Measurements from ENCODE around the gene TOLLIP.
A peak's percentile ranks its signal among the peaks of the same experiment; 100 is the strongest.

Gene TOLLIP

GRCh38 chr11:1295591-1295990 is 13.8 kb downstream of the TOLLIP start:
- ATAC-seq (replicated peaks) (no peak), DNase-seq (no peak)
- H3K27ac Mint-ChIP-seq, result no peak overlapping the region
- H3K4me3 Mint-ChIP-seq, result no peak overlapping the region
- peaks cover 24% of the 10 kb centered on the region for H3K36me3 Mint-ChIP-seq (ENCODE audit: insufficient read depth)
- no peaks in the 10 kb centered on the region for H3K9me3 Mint-ChIP-seq
- no peaks in the 10 kb centered on the region for H3K27me3 Mint-ChIP-seq
- H3K4me1 Mint-ChIP-seq (ENCODE audit: low read depth in 2 of 2), result peaks cover 12 to 23% of the 10 kb centered on the region in 2 donors

DNA sequence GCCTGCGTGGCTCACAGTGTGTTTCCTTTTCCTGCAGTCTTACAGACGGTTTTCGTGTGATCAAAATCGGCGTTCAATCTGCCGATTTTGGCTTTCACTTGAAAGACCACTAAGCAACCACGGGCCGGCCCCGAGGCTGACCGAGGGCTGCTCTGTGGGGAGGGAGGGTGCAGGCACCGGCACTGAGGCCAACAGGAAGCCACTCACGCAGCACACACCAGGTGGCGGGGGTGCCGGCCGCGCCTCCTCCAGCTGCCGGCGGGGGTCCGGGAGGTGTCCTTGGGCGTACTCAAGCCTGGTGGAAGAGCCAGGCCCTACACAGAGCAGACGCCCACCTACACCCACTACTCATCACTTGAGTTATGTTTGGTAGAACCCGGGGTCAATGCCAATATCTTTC is 14.3 kb downstream of the TOLLIP start:
- DNase-seq (no peak), ATAC-seq (replicated peaks) (no peak)
- peaks cover 24% of the 10 kb centered on the region for H3K36me3 Mint-ChIP-seq (ENCODE audit: insufficient read depth)
- H3K4me1 Mint-ChIP-seq (ENCODE audit: low read depth in 2 of 2), result peaks cover 12 to 19% of the 10 kb centered on the region in 2 donors
- no peaks in the 10 kb centered on the region for H3K27me3 Mint-ChIP-seq
- H3K9me3 Mint-ChIP-seq, result no peaks in the 10 kb centered on the region
- no peak overlapping the region for H3K27ac Mint-ChIP-seq
- no peak overlapping the region for H3K4me3 Mint-ChIP-seq

GRCh38 chr11:1293619-1294015 is 15.8 kb downstream of the TOLLIP start:
- ATAC-seq (replicated peaks) (no peak), DNase-seq (no peak)
- no peak overlapping the region for H3K4me3 Mint-ChIP-seq
- no peaks in the 10 kb centered on the region for H3K9me3 Mint-ChIP-seq
- H3K36me3 Mint-ChIP-seq (ENCODE audit: insufficient read depth), result peaks cover 33% of the 10 kb centered on the region
- peaks cover 8% of the 10 kb centered on the region in 2 donors for H3K4me1 Mint-ChIP-seq (ENCODE audit: low read depth in 2 of 2)
- no peaks in the 10 kb centered on the region for H3K27me3 Mint-ChIP-seq
- peak overlapping the region in 1 of 2 donors; percentile 13 for H3K27ac Mint-ChIP-seq

DNA sequence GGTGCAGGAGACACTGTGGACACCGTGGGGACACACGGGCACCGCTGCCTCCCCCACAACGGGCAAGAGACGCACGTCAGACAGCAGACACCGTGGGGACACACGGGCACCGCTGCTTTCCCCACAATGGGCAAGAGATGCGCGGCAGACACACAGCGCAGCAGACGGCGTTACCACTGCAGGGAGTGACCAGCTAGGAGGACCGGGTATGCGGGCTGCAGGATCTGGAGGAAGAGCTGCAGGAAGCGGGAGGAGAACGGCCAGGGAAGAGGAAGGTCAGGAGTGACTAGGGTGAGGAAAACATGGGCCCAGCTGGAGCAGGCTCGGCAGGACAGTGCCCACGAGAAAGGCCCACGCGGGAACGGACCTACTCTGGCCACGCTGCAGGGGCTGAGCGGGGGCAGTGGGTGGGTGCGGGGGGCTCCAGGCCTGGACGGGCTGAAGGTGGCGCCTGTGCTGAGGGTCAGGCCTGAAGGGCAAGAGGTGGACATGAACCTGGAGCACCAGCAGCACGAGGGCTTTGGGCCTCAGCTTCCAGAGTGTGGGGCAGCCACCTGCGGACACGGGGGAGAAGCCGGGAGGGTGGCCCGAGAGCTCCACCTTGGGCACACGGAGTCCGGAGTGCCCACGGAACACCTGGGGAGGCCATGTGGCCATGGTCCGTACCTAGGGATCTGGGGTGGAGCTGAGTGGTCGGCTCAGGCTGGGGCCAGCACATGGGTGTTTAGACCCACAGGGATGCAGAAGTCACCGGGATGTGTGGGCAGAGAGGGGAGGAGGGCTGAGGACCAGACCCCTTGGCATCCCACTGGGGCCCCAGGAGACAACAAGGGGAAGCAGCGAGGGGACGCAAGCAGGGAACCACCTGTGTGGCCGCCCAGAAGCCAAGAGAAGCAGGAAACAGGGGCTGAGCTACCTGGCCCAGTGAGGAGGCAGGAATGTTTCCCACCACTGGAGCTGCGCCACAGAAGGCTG is 16.5 kb downstream of the TOLLIP start:
- no peak for DNase-seq
- no peak for ATAC-seq (replicated peaks)
- H3K27me3 Mint-ChIP-seq, result no peaks in the 10 kb centered on the region
- H3K27ac Mint-ChIP-seq, result peak overlapping the region in 1 of 2 donors; percentile 69
- H3K4me1 Mint-ChIP-seq (ENCODE audit: low read depth in 2 of 2), result peaks cover 6 to 8% of the 10 kb centered on the region in 2 donors
- no peak overlapping the region for H3K4me3 Mint-ChIP-seq
- peaks cover 37% of the 10 kb centered on the region for H3K36me3 Mint-ChIP-seq (ENCODE audit: insufficient read depth)
- H3K9me3 Mint-ChIP-seq, result no peaks in the 10 kb centered on the region

- H3K27ac Mint-ChIP-seq, result peak overlapping the region; percentile 69 to 86
Measured at GRCh38 chr11:1292018-1292643, 17.3 kb downstream of the TOLLIP start.

DNA sequence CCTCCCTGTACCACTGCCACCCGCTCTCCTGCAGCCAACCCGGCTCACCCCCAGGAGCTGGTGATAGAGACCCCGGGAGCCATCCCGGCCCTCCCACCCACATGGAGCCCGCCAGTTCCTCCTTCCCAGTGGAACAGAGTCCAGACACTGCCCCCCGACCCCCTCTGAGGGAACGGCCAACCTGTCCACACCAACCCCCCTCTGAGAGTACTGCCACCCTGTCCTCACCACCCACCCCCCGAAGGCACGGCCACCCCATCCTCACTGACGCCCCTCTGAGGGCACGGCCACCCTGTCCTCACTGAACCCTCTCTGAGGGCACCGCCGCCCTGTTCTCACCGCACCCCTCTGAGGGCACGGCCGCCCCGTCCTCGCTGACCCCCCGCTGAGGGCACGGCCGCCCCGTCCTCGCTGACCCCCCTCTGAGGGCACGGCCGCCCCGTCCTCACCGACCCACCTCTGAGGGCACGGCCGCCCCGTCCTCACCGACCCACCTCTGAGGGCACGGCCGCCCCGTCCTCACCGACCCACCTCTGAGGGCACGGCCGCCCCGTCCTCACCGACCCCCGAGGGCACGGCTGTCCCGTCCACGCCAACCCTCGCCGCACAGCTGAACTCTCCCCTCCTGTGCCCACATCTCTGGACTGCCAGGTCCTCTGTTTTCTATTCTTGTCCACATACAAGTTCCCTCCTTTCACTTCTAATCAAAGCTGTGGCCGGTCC is 18.0 kb downstream of the TOLLIP start:
- Mint-ChIP-seq H3K27me3 (no peaks in the 10 kb centered on the region), H3K36me3 (ENCODE audit: insufficient read depth) (peaks cover 42% of the 10 kb centered on the region), H3K9me3 (no peaks in the 10 kb centered on the region), H3K27ac (peak overlapping the region in 1 of 2 donors; percentile 86), H3K4me3 (no peak overlapping the region), H3K4me1 (ENCODE audit: low read depth in 2 of 2) (peaks cover 6 to 8% of the 10 kb centered on the region in 2 donors)
- ATAC-seq (replicated peaks) (no peak), DNase-seq (no peak)

More at GRCh38 chr11:1292018-1292643, 17.3 kb downstream of the TOLLIP start:
- Mint-ChIP-seq H3K4me1 (ENCODE audit: low read depth in 2 of 2) (peaks cover 6 to 8% of the 10 kb centered on the region in 2 donors), H3K9me3 (no peaks in the 10 kb centered on the region), H3K4me3 (no peak overlapping the region), H3K27me3 (no peaks in the 10 kb centered on the region), H3K36me3 (ENCODE audit: insufficient read depth) (peaks cover 37% of the 10 kb centered on the region)
- DNase-seq, result no peak
- no peak for ATAC-seq (replicated peaks)

DNA sequence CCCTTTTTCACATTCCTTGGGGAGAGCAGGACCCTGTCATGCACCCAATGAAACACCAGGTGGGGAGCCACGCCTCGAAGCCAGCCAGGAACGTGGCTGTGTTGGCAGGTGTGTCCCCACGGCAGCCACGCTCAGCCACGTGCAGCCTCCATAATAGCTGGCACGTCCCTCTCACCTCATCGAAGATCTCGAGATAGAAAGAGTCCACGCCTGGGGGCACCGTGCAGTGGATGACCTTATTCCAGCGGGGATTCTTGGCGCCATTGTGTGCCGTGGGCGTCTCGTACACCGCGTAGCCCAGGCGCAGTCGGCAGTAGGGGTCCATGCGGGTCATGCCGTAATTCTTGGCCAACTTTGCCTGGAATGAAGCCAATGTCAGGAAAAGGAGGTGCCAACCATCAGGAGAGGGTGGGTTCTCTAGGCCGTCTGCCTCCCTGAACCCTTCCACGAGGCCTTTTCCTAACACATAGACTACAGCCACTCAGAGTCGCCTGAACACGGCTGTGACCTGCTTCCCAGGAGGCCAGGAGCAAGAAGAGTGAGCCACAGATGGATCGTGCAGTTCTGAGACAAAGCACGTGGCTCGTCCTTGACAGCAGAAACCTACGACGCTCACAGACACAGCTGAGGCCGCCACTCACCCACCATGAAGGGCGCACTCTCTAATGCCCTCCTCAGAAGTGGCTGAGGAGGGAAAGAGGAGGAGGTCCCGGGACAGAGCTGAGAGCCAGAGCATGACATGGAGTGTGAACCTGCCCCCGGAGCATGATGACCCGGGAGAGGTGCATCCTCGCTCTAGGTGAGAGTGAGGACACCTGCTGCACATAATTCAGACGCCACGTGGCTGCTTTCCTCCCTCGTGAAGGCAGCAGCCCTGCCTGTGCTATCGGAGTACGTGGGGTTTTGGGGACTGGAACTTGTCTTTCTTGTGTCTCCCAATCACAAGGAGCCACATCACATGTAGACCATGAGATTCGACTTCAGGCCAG is 19.1 kb downstream of the TOLLIP start:
- peaks cover 47% of the 10 kb centered on the region for H3K36me3 Mint-ChIP-seq (ENCODE audit: insufficient read depth)
- peaks cover 6% of the 10 kb centered on the region in 2 donors for H3K4me1 Mint-ChIP-seq (ENCODE audit: low read depth in 2 of 2)
- H3K9me3 Mint-ChIP-seq, result no peaks in the 10 kb centered on the region
- H3K27ac Mint-ChIP-seq, result no peak overlapping the region
- DNase-seq, result no peak
- ATAC-seq (replicated peaks), result no peak
- H3K27me3 Mint-ChIP-seq, result no peaks in the 10 kb centered on the region
- no peak overlapping the region for H3K4me3 Mint-ChIP-seq

- H3K4me3 Mint-ChIP-seq, result no peak overlapping the region
- H3K4me1 Mint-ChIP-seq (ENCODE audit: low read depth in 2 of 2), result peaks cover 6% of the 10 kb centered on the region in 2 donors
- no peak for DNase-seq
- no peak for ATAC-seq (replicated peaks)
- no peak overlapping the region for H3K27ac Mint-ChIP-seq
- no peaks in the 10 kb centered on the region for H3K27me3 Mint-ChIP-seq
- peaks cover 48% of the 10 kb centered on the region for H3K36me3 Mint-ChIP-seq (ENCODE audit: insufficient read depth)
- H3K9me3 Mint-ChIP-seq, result no peaks in the 10 kb centered on the region
Measured at GRCh38 chr11:1289211-1289935, 20.1 kb downstream of the TOLLIP start.

GRCh38 chr11:1288426-1289151 is 20.8 kb downstream of the TOLLIP start:
- no peaks in the 10 kb centered on the region for H3K9me3 Mint-ChIP-seq
- no peak overlapping the region for H3K27ac Mint-ChIP-seq
- H3K36me3 Mint-ChIP-seq (ENCODE audit: insufficient read depth), result peaks cover 47% of the 10 kb centered on the region
- ATAC-seq (replicated peaks) (no peak), DNase-seq (no peak)
- H3K27me3 Mint-ChIP-seq, result no peaks in the 10 kb centered on the region
- peaks cover 6% of the 10 kb centered on the region in 2 donors for H3K4me1 Mint-ChIP-seq (ENCODE audit: low read depth in 2 of 2)
- H3K4me3 Mint-ChIP-seq, result no peak overlapping the region

DNA sequence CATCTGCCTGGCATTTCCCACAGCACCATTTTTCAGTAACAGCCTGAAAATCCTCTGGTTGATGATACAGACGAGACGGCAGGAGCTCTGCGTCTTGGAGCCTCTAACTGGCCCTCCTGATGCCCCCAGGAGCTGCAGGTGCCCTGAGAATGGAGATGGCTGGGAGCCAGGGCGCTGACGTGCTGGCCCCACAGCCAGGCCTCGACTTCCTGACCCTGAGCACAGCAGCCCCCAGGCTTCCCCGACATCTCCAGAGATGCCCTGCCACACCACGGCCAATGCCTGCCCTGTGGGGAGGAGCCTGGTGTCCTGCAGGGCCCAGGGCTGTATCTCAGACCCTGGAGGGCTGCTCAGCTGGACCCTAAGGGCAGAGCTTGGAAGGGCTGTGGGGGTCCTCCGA is 21.5 kb downstream of the TOLLIP start:
- no peaks in the 10 kb centered on the region for H3K27me3 Mint-ChIP-seq
- ATAC-seq (replicated peaks), result no peak
- H3K4me1 Mint-ChIP-seq (ENCODE audit: low read depth in 2 of 2), result peaks cover 6% of the 10 kb centered on the region in 2 donors
- H3K9me3 Mint-ChIP-seq, result no peaks in the 10 kb centered on the region
- peaks cover 44% of the 10 kb centered on the region for H3K36me3 Mint-ChIP-seq (ENCODE audit: insufficient read depth)
- DNase-seq, result no peak
- no peak overlapping the region for H3K27ac Mint-ChIP-seq
- no peak overlapping the region for H3K4me3 Mint-ChIP-seq

DNA sequence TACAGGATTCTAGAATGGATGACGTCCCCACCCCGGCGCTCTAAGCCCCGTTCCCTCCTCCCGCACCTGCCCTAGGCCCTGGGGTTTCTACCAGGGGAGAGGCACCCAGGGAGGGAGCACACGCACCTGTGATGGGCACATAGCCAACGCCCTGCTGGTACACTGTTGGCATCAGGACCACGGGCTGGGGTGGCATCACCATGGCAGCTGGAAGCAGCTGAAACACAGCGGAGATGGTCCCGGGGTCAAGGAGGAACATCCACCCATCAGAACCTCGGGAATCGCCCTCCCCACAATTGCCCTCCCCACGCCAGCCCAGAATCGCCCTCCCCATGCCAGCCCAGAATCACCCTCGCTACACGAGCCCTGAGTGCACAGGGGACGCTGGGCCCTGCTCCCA is 23.6 kb downstream of the TOLLIP start:
- no peak overlapping the region for H3K4me3 Mint-ChIP-seq
- no peak for DNase-seq
- H3K27me3 Mint-ChIP-seq, result no peaks in the 10 kb centered on the region
- no peak overlapping the region for H3K27ac Mint-ChIP-seq
- H3K36me3 Mint-ChIP-seq (ENCODE audit: insufficient read depth), result peaks cover 53% of the 10 kb centered on the region
- H3K4me1 Mint-ChIP-seq (ENCODE audit: low read depth in 2 of 2), result no peaks in the 10 kb centered on the region
- ATAC-seq (replicated peaks), result no peak
- H3K9me3 Mint-ChIP-seq, result no peaks in the 10 kb centered on the region
